Ovary (tissue), 9 donors: ENCODE data around the gene SSPN. TPM values are rescaled to one million over a fixed set of nuclear protein-coding genes. Genes with fewer than 3 reads are reported as not detected.

Source experiments
- DNase-seq, 5 donors: peaks; one replicate each; pipeline ENCODE4 v3.0.0-alpha.2; 2019 to 2020
- H3K27ac ChIP-seq, 2 donors: fragments of 200-600 bp; one replicate each; pipeline versions ENCODE4 v1.5.1 to v1.8.0; 2019 to 2022
- H3K27me3 ChIP-seq: fragments of 200-600 bp; one replicate; pipeline ENCODE4 v1.8.0; 2022
- H3K36me3 ChIP-seq: fragments of 200-600 bp; sonication (generic); one replicate; pipeline ENCODE4 v1.5.1; 2019
- H3K4me1 ChIP-seq: one replicate; pipeline ENCODE4 v1.8.1; 2013; ENCODE audit warnings: mild to moderate bottlenecking, moderate library complexity; ENCODE audit not compliant: insufficient read depth
- H3K4me3 ChIP-seq: fragments of 200-600 bp; sonication (generic); one replicate; pipeline ENCODE4 v1.5.1; 2017
- H3K9me3 ChIP-seq, 2 donors: fragments of 200-600 bp in 1 of 2; sonication (generic) in 1 of 2; one replicate each; pipeline versions ENCODE4 v1.5.1 to v1.8.1; 2013 to 2019; ENCODE audit warnings: mild to moderate bottlenecking in 1 of 2, moderate library complexity in 1 of 2
- CTCF ChIP-seq, 3 donors: fragments of 450-650 bp in 2 of 3; fragments of 200-600 bp in 1 of 3; IDR thresholded peaks; one replicate each; pipeline versions ENCODE4 v1.5.1 to v1.8.0; 2016 to 2022; ENCODE audit warnings: antibody characterized with exemption in 3 of 3, mild to moderate bottlenecking in 1 of 3
- EP300 ChIP-seq: sonication (generic); formaldehyde crosslinking; IDR thresholded peaks from one replicate; pipeline ENCODE4 v1.6.1; 2017; ENCODE audit warnings: antibody characterized with exemption
- POLR2A ChIP-seq: fragments of 450-650 bp; IDR thresholded peaks from one replicate; pipeline ENCODE4 v1.6.1; 2017; ENCODE audit warnings: antibody characterized with exemption, mild to moderate bottlenecking, moderate library complexity
- WGBS, 3 donors: extraction: QIAGEN DNeasy Blood & Tissue Kit in 1 of 3; methylation state at CpG; one replicate each; pipeline versions ENCODE4 v1.1.5 to v1.1.7; 2013 to 2017; 5-methylcytosine and 5-hydroxymethylcytosine counted together
- intact Hi-C, 4 donors: fragments of 100-400 bp; cut with DNase I; formaldehyde crosslinking; loops; one replicate each; pipeline versions ENCODE4 v1.11.0 to v1.15.1; 2022 to 2023
- polyA plus RNA-seq, 2 donors: library from polyadenylated mRNA; stranded (reverse); fragments of 200-250 nt in 1 of 2; fragments of 350-450 nt in 1 of 2; fragmentation: Illumina TruSeq in 1 of 2; extraction: RNeasy Lipid Tissue Mini Kit (QIAGEN cat#74804) in 1 of 2; gene quantifications; one replicate each; pipeline ENCODE4 v1.2.3, GENCODE V29; 2013 to 2014
- total RNA-seq, 7 donors: library from RNA; depleted of rRNA in 2 of 7; stranded (reverse); fragments of >200 nt in 2 of 7; fragmentation: NEBNext Ultra II Directional in 3 of 7; extraction: Animal tissue kit (Norgen Biotek cat#: 25700) in 3 of 7; gene quantifications; one replicate each; pipeline versions ENCODE4 v1.1.0 to v1.2.4, GENCODE V29; 2016 to 2023
- donor health status: DM: no; HTN: no; CAD: no; lungs with moderate emphysema.
- donor health status: DM: no; HTN: no; CAD: no.
- donor health status: Bipolar disorder and iron deficiency.
- donor health status: DM: yes; HTN: yes; CAD: no.
- donor health status: DM: no; HTN: no; CAD: no.
- donor health status: DM: yes; HTN: yes; CAD: no.

Gene SSPN
- total and polyA plus RNA-seq, 9 donors: 17.0 to 68.0 (median 38.2) TPM

- peaks cover 2% of the 10 kb centered on the region for H3K4me1 ChIP-seq
- no peaks in the 10 kb centered on the region for H3K36me3 ChIP-seq
- WGBS, 3 donors: 77 to 81% (median 81%) methylated on average over 4 of the region's 4 CpGs
- TF ChIP-seq CTCF (IDR thresholded peaks at IDR 0.05): no peak
- TF ChIP-seq EP300: no peak
- TF ChIP-seq POLR2A: no peak
- no peak overlapping the region for H3K4me3 ChIP-seq
- no peaks in the 10 kb centered on the region for H3K27me3 ChIP-seq
- no peak overlapping the region for H3K27ac ChIP-seq
- DNase-seq: no peak
- H3K9me3 ChIP-seq: no peaks in the 10 kb centered on the region
- intact Hi-C loops: no loop called here
Measured at GRCh38 chr12:26295001-26295400, 99.6 kb downstream of the SSPN start.

GRCh38 chr12:26297396-26298070 lies 102.2 kb downstream of the SSPN start:
- Histone ChIP-seq H3K27ac (no peak overlapping the region), H3K4me3 (no peak overlapping the region), H3K36me3 (no peaks in the 10 kb centered on the region), H3K9me3 (no peaks in the 10 kb centered on the region), H3K4me1 (peaks cover 2% of the 10 kb centered on the region), H3K27me3 (no peaks in the 10 kb centered on the region)
- TF ChIP-seq CTCF (IDR thresholded peaks at IDR 0.05) (no peak), EP300 (no peak), POLR2A (no peak)
- no peak for DNase-seq
- intact Hi-C loops: no loop called here
- WGBS, 3 donors: 47 to 51% (median 48%) methylated on average over 8 of the region's 8 CpGs

- intact Hi-C loops: no loop called here
- TF ChIP-seq EP300 (no peak), CTCF (IDR thresholded peaks at IDR 0.05) (peak in 2 of 3 donors; percentile 27 to 29), POLR2A (no peak)
- H3K27me3 ChIP-seq: no peaks in the 10 kb centered on the region
- H3K36me3 ChIP-seq: no peaks in the 10 kb centered on the region
- H3K4me1 ChIP-seq: peaks cover 2% of the 10 kb centered on the region
- no peaks in the 10 kb centered on the region for H3K9me3 ChIP-seq
- H3K4me3 ChIP-seq: peak overlapping the region; percentile 8
- no peak for DNase-seq
- H3K27ac ChIP-seq: peak overlapping the region in 1 of 2 donors; percentile 52
- 37 to 46% (median 44%) methylated on average over 6 of the region's 6 CpGs for WGBS, 3 donors
Measured at GRCh38 chr12:26298785-26299621, 103.6 kb downstream of the SSPN start.

GRCh38 chr12:26299751-26300150 lies 104.4 kb downstream of the SSPN start:
- no peak for DNase-seq
- Histone ChIP-seq H3K9me3 (no peaks in the 10 kb centered on the region), H3K27me3 (no peaks in the 10 kb centered on the region), H3K27ac (no peak overlapping the region), H3K4me3 (no peak overlapping the region), H3K4me1 (peaks cover 2% of the 10 kb centered on the region), H3K36me3 (no peaks in the 10 kb centered on the region)
- 86 to 94% (median 93%) methylated on average over 1 of the region's 1 CpG for WGBS, 3 donors
- no peak for TF ChIP-seq POLR2A
- no peak for TF ChIP-seq EP300
- TF ChIP-seq CTCF (IDR thresholded peaks at IDR 0.05): no peak
- intact Hi-C loops: no loop called here

Other genes with a start within 250 kb of the SSPN start
- 100 to 1,000 TPM in 3 of 7 donors, 10 to 100 TPM in 4; 60.3 to 134 (median 99.5) TPM for gene RASSF8, start 236.9 kb upstream of the SSPN start, total RNA-seq
- 10 to 100 TPM; 16.5 to 28.2 TPM for gene RASSF8, start 236.9 kb upstream of the SSPN start, polyA plus RNA-seq
- gene BHLHE41, start 70.5 kb upstream of the SSPN start, total RNA-seq: 10 to 100 TPM in 6 of 7 donors, 1 to 10 TPM in 1; 6.6 to 42.8 (median 31.8) TPM
- 10 to 100 TPM in 1 of 2 donors, 1 to 10 TPM in 1; 4.2 to 25.9 TPM for gene BHLHE41, start 70.5 kb upstream of the SSPN start, polyA plus RNA-seq